Measurements from ENCODE around the gene LITAF. TPM values are rescaled to one million over a fixed set of nuclear protein-coding genes. Genes with fewer than 3 reads are reported as not detected.

The LITAF gene
- total RNA-seq, 4 donors from 2014 or later: 31.6 to 95.0 (median 44.5) TPM

GRCh38 chr16:11601911-11602310 is 15.2 kb upstream of the LITAF start:
- no peaks in the 10 kb centered on the region for H3K9me3 ChIP-seq
- H3K36me3 ChIP-seq: no peaks in the 10 kb centered on the region
- TF ChIP-seq EP300 (IDR thresholded peaks at IDR 0.05): no peak
- H3K4me1 ChIP-seq: peaks cover 0 to 35% (median 7%) of the 10 kb centered on the region in 3 donors
- peaks cover 8% of the 10 kb centered on the region for H3K27me3 ChIP-seq
- H3K27ac ChIP-seq: no peak overlapping the region
- WGBS, 2 donors (ENCODE audit: low coverage in 1 of 2): 89% methylated on average over 5 of the region's 8 CpGs; no CpG with 5 or more reads in 1 of the 2 donors
- no peak overlapping the region for H3K4me3 ChIP-seq
- ATAC-seq: no peak

- ATAC-seq: no peak
- no peak overlapping the region for H3K4me3 ChIP-seq
- H3K27me3 ChIP-seq: peaks cover 8% of the 10 kb centered on the region
- TF ChIP-seq, protein P1, sequence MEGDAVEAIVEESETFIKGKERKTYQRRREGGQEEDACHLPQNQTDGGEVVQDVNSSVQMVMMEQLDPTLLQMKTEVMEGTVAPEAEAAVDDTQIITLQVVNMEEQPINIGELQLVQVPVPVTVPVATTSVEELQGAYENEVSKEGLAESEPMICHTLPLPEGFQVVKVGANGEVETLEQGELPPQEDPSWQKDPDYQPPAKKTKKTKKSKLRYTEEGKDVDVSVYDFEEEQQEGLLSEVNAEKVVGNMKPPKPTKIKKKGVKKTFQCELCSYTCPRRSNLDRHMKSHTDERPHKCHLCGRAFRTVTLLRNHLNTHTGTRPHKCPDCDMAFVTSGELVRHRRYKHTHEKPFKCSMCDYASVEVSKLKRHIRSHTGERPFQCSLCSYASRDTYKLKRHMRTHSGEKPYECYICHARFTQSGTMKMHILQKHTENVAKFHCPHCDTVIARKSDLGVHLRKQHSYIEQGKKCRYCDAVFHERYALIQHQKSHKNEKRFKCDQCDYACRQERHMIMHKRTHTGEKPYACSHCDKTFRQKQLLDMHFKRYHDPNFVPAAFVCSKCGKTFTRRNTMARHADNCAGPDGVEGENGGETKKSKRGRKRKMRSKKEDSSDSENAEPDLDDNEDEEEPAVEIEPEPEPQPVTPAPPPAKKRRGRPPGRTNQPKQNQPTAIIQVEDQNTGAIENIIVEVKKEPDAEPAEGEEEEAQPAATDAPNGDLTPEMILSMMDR (IDR thresholded peaks at IDR 0.05): no peak
- TF ChIP-seq POLR2AphosphoS5 (IDR thresholded peaks at IDR 0.05): no peak
- no peak for TF ChIP-seq POLR2A (IDR thresholded peaks at IDR 0.05)
- TF ChIP-seq EP300 (IDR thresholded peaks at IDR 0.05): no peak
- no peaks in the 10 kb centered on the region for H3K9me3 ChIP-seq
- H3K27ac ChIP-seq: no peak overlapping the region
- H3K36me3 ChIP-seq: no peaks in the 10 kb centered on the region
- peaks cover 0 to 38% (median 7%) of the 10 kb centered on the region in 3 donors for H3K4me1 ChIP-seq
- WGBS, 2 donors (ENCODE audit: low coverage in 1 of 2): 86 to 88% methylated on average over 5 to 6 of the region's 8 CpGs
Observed at GRCh38 chr16:11601425-11601824, 14.7 kb upstream of the LITAF start.

DNA sequence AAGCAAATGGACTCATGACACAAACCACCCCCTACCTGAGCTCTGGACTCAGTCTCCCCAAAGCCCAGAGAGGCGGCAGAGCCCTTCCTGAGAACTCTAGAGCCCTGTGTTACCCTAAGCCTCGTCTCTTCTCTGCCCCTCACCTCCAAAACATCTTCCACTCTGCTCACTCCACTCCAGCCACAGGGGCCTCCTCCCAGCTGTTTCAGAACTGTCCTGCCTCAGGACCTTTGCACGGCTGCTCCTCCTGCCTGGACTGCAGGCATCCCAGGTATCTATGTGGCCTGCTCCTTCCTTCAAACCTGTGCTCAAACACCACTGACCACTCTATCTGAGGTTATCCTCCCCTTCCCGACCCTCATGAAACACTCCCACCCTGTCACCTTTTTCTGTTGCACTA is 12.9 kb upstream of the LITAF start:
- no peaks in the 10 kb centered on the region for H3K36me3 ChIP-seq
- no peaks in the 10 kb centered on the region for H3K9me3 ChIP-seq
- no peak overlapping the region for H3K27ac ChIP-seq
- peaks cover 0 to 35% (median 4%) of the 10 kb centered on the region in 3 donors for H3K4me1 ChIP-seq
- WGBS, 2 donors (ENCODE audit: low coverage in 1 of 2): 78 to 95% methylated on average over 2 to 4 of the region's 4 CpGs
- no peak for ATAC-seq
- H3K4me3 ChIP-seq: no peak overlapping the region
- peaks cover 8% of the 10 kb centered on the region for H3K27me3 ChIP-seq
- no peak for TF ChIP-seq POLR2A (IDR thresholded peaks at IDR 0.05)
- TF ChIP-seq, protein P1 (IDR thresholded peaks at IDR 0.05): no peak

GRCh38 chr16:11597235-11598095 is 10.7 kb upstream of the LITAF start:
- 60 to 79% methylated on average over 6 to 8 of the region's 14 CpGs for WGBS, 2 donors (ENCODE audit: low coverage in 1 of 2)
- Histone ChIP-seq H3K9me3 (no peaks in the 10 kb centered on the region), H3K4me1 (peaks cover 0 to 17% (median 4%) of the 10 kb centered on the region in 3 donors), H3K36me3 (no peaks in the 10 kb centered on the region), H3K27me3 (no peaks in the 10 kb centered on the region), H3K4me3 (no peak overlapping the region), H3K27ac (peak overlapping the region in 3 of 4 donors; percentile 40 to 51 (median 43))
- ATAC-seq: peak; percentile 29
- no peak for TF ChIP-seq EP300 (IDR thresholded peaks at IDR 0.05)
- no peak for TF ChIP-seq POLR2AphosphoS5 (IDR thresholded peaks at IDR 0.05)
- TF ChIP-seq, protein P1 (IDR thresholded peaks at IDR 0.05): no peak
- TF ChIP-seq POLR2A (IDR thresholded peaks at IDR 0.05): no peak

GRCh38 chr16:11596572-11597226 is 10.0 kb upstream of the LITAF start:
- H3K9me3 ChIP-seq: no peaks in the 10 kb centered on the region
- H3K27ac ChIP-seq: peak overlapping the region in 3 of 4 donors; percentile 35 to 51 (median 40)
- TF ChIP-seq POLR2AphosphoS5 (IDR thresholded peaks at IDR 0.05) (no peak), EP300 (IDR thresholded peaks at IDR 0.05) (no peak), POLR2A (IDR thresholded peaks at IDR 0.05) (no peak)
- WGBS, 2 donors (ENCODE audit: low coverage in 1 of 2): 97% methylated on average over 4 of the region's 4 CpGs; no CpG with 5 or more reads in 1 of the 2 donors
- H3K36me3 ChIP-seq: no peaks in the 10 kb centered on the region
- peaks cover 0 to 17% (median 4%) of the 10 kb centered on the region in 3 donors for H3K4me1 ChIP-seq
- no peak for ATAC-seq
- no peak overlapping the region for H3K4me3 ChIP-seq
- no peaks in the 10 kb centered on the region for H3K27me3 ChIP-seq

All from gastroesophageal sphincter (tissue), 4 donors.